CMK (cell line): ENCODE results near the gene ACTN4.
A peak's percentile ranks its signal among the peaks of the same experiment; 100 is the strongest.

Experiments
- DNase-seq: peaks from one replicate; pipeline ENCODE4 v3.0.0-alpha.2; 2010; ENCODE audit warnings: low read depth

The ACTN4 gene

GRCh38 chr19:38661136-38661535 is 13.7 kb downstream of the ACTN4 start:
- no peak for DNase-seq

GRCh38 chr19:38661996-38662395 is 14.5 kb downstream of the ACTN4 start:
- DNase-seq = no peak

GRCh38 chr19:38662537-38663155 is 15.2 kb downstream of the ACTN4 start:
- DNase-seq = no peak

GRCh38 chr19:38663156-38663651 is 15.8 kb downstream of the ACTN4 start:
- DNase-seq = no peak

- no peak for DNase-seq
These were observed 16.6 kb downstream of the ACTN4 start for GRCh38 chr19:38663957-38664502.

- peak; percentile 67 for DNase-seq
These were observed 17.2 kb downstream of the ACTN4 start for GRCh38 chr19:38664503-38665211.

GRCh38 chr19:38665219-38665931 is 17.9 kb downstream of the ACTN4 start:
- no peak for DNase-seq

GRCh38 chr19:38665950-38666662 is 18.7 kb downstream of the ACTN4 start:
- no peak for DNase-seq

GRCh38 chr19:38666663-38667511 is 19.4 kb downstream of the ACTN4 start:
- DNase-seq = no peak

- DNase-seq = no peak
These were observed 20.3 kb downstream of the ACTN4 start for GRCh38 chr19:38667661-38668171.

GRCh38 chr19:38669552-38669951 is 22.1 kb downstream of the ACTN4 start:
- DNase-seq = no peak

GRCh38 chr19:38670921-38671398 is 23.5 kb downstream of the ACTN4 start:
- DNase-seq = no peak

- no peak for DNase-seq
These were observed 24.2 kb downstream of the ACTN4 start for GRCh38 chr19:38671654-38672053.

GRCh38 chr19:38673030-38673429 is 25.6 kb downstream of the ACTN4 start:
- DNase-seq = no peak

- no peak for DNase-seq
These were observed 27.1 kb downstream of the ACTN4 start for GRCh38 chr19:38674388-38675171.

- DNase-seq = peak; percentile 46
These were observed 28.2 kb downstream of the ACTN4 start for GRCh38 chr19:38675611-38676010.

- peak; percentile 78 for DNase-seq
These were observed 28.8 kb downstream of the ACTN4 start for GRCh38 chr19:38676023-38676877.

GRCh38 chr19:38676878-38677646 is 29.6 kb downstream of the ACTN4 start:
- no peak for DNase-seq
